K562 (cell line): ENCODE results near the gene NAGLU. TPM values are rescaled to one million over a fixed set of nuclear protein-coding genes. Genes with fewer than 3 reads are reported as not detected.

Source experiments
- CCNT2 ChIP-seq: IDR thresholded peaks from 2 replicates; pipeline ENCODE4 v1.6.1; 2011; ENCODE audit warnings: borderline replicate concordance, low read depth, mild to moderate bottlenecking, moderate library complexity, mixed read lengths, low read length; ENCODE audit not compliant: insufficient read length; ENCODE audit errors: extremely low read depth
- COPS2 ChIP-seq: fragments of 450-650 bp; conservative IDR thresholded peaks from 2 replicates; pipeline ENCODE4 v1.6.1; 2016; ENCODE audit warnings: mild to moderate bottlenecking, moderate library complexity
- GABPB1 ChIP-seq: sonication (generic); formaldehyde crosslinking; IDR thresholded peaks from 2 replicates; pipeline ENCODE4 v1.8.0; 2022; ENCODE audit warnings: mild to moderate bottlenecking, missing genetic modification reagents
- HNRNPL ChIP-seq: fragments of 200-400 bp; formaldehyde crosslinking; IDR thresholded peaks from 2 replicates; pipeline ENCODE4 v1.6.1; 2017; ENCODE audit warnings: low read depth, mild to moderate bottlenecking, low read length
- HOXB6 ChIP-seq: fragments of 250-450 bp; sonication (Bioruptor Pico); IDR thresholded peaks from 2 replicates; pipeline ENCODE4 v1.5.1; 2022; ENCODE audit warnings: mild to moderate bottlenecking, borderline replicate concordance
- PHF8 ChIP-seq: fragments of 200-600 bp; sonication (generic); IDR thresholded peaks from 2 replicates; pipeline ENCODE4 v1.6.1; 2012; ENCODE audit warnings: mixed run types, mild to moderate bottlenecking, inconsistent platforms, low read length, moderate library complexity, borderline replicate concordance
- RBBP5 ChIP-seq: fragments of 200-600 bp; sonication (generic); IDR thresholded peaks from 2 replicates; pipeline ENCODE4 v1.6.1; 2012; ENCODE audit warnings: borderline replicate concordance, mild to moderate bottlenecking, low read length, control low read depth, inconsistent platforms; ENCODE audit not compliant: insufficient read depth, poor library complexity, severe bottlenecking
- RBM22 ChIP-seq: fragments of 200-400 bp; formaldehyde crosslinking; IDR thresholded peaks from 2 replicates; pipeline ENCODE4 v1.6.1; 2018; ENCODE audit warnings: low read length, low read depth; ENCODE audit not compliant: poor library complexity, severe bottlenecking
- SAP30 ChIP-seq: fragments of 200-600 bp; sonication (generic); IDR thresholded peaks from 2 replicates; pipeline ENCODE4 v1.6.1; 2012; ENCODE audit warnings: borderline replicate concordance, low read depth, mild to moderate bottlenecking, moderate library complexity, low read length, control low read depth, inconsistent platforms; ENCODE audit not compliant: insufficient read depth, poor library complexity, severe bottlenecking
- TCF15 ChIP-seq: fragments of 250-450 bp; sonication (Bioruptor Pico); IDR thresholded peaks from 2 replicates; pipeline ENCODE4 v1.8.0; 2022; ENCODE audit warnings: moderate library complexity, mild to moderate bottlenecking, inconsistent platforms
- ZC3H4 ChIP-seq: sonication (generic); formaldehyde crosslinking; IDR thresholded peaks from 2 replicates; pipeline ENCODE4 v1.9.0; 2021; ENCODE audit warnings: missing genetic modification reagents, borderline replicate concordance
- ZFX ChIP-seq: sonication (generic); formaldehyde crosslinking; IDR thresholded peaks from 2 replicates; pipeline ENCODE4 v1.8.0; 2022; ENCODE audit warnings: mild to moderate bottlenecking, missing genetic modification reagents, moderate library complexity
- ZNF24 ChIP-seq: fragments of 450-650 bp; IDR thresholded peaks from 2 replicates; pipeline ENCODE4 v1.6.1; 2016
- ZSCAN29 ChIP-seq: fragments of 450-650 bp; IDR thresholded peaks from 2 replicates; pipeline ENCODE4 v1.6.1; 2017
- polyA plus RNA-seq, 8 experiments: library from polyadenylated mRNA; depleted of rRNA in 4 of 8; stranded (reverse) in 5 of 8; unstranded in 3 of 8; fragments of >200 nt; fragmentation: Nextera tagmentation in 2 of 8; fragmentation: Illumina TruSeq in 1 of 8; extraction: Ambion mirVana in 2 of 8; extraction: Trizol in 1 of 8; gene quantifications; 2 replicates each; pipeline versions ENCODE4 v1.2.1 to v1.2.3, GENCODE V29; 2011 to 2014; ENCODE audit warnings: inconsistent platforms in 1 of 8, missing spikeins in 1 of 8
- total RNA-seq, 7 experiments: library from RNA; depleted of rRNA in 6 of 7; stranded (reverse); fragments of >200 nt in 6 of 7; fragmentation: Illumina TruSeq in 2 of 7; extraction: Trizol in 2 of 7; gene quantifications; 2 replicates each; pipeline versions ENCODE4 v1.2.1 to v1.2.3, GENCODE V29; 2011 to 2021; ENCODE audit warnings: low replicate concordance in 1 of 7
- TF ChIP-seq, protein P1 (sequence below): sonication (generic); IDR thresholded peaks from 2 replicates; pipeline ENCODE4 v1.6.1; 2016
- TF ChIP-seq, protein P2 (sequence below): sonication (generic); formaldehyde crosslinking; IDR thresholded peaks from 2 replicates; pipeline ENCODE4 v1.8.0; 2022; ENCODE audit warnings: mild to moderate bottlenecking, missing genetic modification reagents
- TF ChIP-seq, protein P3 (sequence below): sonication (generic); formaldehyde crosslinking; IDR thresholded peaks from 2 replicates; pipeline ENCODE4 v1.8.0; 2022; ENCODE audit warnings: mild to moderate bottlenecking, missing genetic modification reagents, borderline replicate concordance
- TF ChIP-seq, protein P4 (sequence below): fragments of 450-650 bp; IDR thresholded peaks from 2 replicates; pipeline ENCODE4 v1.6.1; 2016
- TF ChIP-seq, protein P5 (sequence below): fragments of 250-450 bp; sonication (Bioruptor Pico); IDR thresholded peaks from 2 replicates; pipeline ENCODE4 v1.6.1; 2021; ENCODE audit warnings: mild to moderate bottlenecking

NAGLU gene
- total and polyA plus RNA-seq, 9 of the 15 experiments (the other 6 are each of a cell fraction or from before 2014, with no cell fraction given), result 0.04 to 21.5 (median 8.5) TPM

DNA sequence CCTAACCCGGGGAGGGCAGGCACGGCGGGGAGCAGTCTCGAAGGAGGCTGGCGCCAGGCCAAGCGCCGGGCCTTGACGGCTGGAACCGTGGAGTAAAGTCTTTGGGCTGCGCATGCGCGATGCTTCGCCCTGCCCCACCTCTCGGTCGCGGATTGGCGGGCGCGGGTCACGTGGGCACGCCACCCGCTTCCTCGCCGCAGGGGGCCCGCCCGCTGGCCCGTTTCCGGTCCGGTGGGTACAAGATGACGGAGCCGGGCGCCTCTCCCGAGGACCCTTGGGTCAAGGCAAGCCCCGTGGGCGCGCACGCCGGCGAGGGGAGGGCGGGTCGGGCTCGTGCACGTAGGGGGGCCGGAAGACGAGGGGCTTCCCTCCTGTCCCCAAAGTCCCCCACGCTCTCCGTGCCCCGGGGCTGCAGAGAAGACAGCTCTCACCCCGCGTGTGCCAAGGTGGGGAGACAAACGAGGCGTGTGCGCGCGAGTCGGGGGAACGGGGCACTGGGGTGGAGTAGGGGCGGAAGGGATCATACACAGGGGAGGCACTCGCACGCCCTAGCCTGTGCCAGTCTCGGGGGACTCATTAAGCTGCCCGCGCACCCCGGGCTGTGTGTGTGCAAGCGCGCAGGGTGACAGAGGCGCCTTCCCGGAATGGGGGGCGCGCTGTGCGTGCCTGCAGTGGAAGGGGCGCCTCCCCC is 31.0 kb downstream of the NAGLU start, which contains the start of gene MLX (continued):
- TF ChIP-seq ZC3H4 (CRISPR knock-in tag), result no peak
- TF ChIP-seq RBBP5, result peak; percentile 53
- TF ChIP-seq SAP30, result peak; percentile 51
- TF ChIP-seq ZSCAN29, result no peak
- TF ChIP-seq HOXB6 (CRISPR knock-in tag), result no peak
- TF ChIP-seq, protein P1, sequence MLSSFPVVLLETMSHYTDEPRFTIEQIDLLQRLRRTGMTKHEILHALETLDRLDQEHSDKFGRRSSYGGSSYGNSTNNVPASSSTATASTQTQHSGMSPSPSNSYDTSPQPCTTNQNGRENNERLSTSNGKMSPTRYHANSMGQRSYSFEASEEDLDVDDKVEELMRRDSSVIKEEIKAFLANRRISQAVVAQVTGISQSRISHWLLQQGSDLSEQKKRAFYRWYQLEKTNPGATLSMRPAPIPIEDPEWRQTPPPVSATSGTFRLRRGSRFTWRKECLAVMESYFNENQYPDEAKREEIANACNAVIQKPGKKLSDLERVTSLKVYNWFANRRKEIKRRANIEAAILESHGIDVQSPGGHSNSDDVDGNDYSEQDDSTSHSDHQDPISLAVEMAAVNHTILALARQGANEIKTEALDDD, result no peak
- TF ChIP-seq, protein P2, sequence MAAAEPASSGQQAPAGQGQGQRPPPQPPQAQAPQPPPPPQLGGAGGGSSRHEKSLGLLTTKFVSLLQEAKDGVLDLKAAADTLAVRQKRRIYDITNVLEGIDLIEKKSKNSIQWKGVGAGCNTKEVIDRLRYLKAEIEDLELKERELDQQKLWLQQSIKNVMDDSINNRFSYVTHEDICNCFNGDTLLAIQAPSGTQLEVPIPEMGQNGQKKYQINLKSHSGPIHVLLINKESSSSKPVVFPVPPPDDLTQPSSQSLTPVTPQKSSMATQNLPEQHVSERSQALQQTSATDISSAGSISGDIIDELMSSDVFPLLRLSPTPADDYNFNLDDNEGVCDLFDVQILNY (CRISPR knock-in tag), result no peak
- peak; percentile 86 for TF ChIP-seq GABPB1 (CRISPR knock-in tag)
- TF ChIP-seq ZNF24, result no peak
- peak; percentile 67; the same call in 1 of the 2 replicates for TF ChIP-seq PHF8
- TF ChIP-seq, protein P3, sequence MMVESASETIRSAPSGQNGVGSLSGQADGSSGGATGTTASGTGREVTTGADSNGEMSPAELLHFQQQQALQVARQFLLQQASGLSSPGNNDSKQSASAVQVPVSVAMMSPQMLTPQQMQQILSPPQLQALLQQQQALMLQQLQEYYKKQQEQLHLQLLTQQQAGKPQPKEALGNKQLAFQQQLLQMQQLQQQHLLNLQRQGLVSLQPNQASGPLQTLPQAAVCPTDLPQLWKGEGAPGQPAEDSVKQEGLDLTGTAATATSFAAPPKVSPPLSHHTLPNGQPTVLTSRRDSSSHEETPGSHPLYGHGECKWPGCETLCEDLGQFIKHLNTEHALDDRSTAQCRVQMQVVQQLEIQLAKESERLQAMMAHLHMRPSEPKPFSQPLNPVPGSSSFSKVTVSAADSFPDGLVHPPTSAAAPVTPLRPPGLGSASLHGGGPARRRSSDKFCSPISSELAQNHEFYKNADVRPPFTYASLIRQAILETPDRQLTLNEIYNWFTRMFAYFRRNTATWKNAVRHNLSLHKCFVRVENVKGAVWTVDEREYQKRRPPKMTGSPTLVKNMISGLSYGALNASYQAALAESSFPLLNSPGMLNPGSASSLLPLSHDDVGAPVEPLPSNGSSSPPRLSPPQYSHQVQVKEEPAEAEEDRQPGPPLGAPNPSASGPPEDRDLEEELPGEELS (CRISPR knock-in tag), result no peak
- TF ChIP-seq CCNT2, result peak; percentile 85
- TF ChIP-seq, protein P4, sequence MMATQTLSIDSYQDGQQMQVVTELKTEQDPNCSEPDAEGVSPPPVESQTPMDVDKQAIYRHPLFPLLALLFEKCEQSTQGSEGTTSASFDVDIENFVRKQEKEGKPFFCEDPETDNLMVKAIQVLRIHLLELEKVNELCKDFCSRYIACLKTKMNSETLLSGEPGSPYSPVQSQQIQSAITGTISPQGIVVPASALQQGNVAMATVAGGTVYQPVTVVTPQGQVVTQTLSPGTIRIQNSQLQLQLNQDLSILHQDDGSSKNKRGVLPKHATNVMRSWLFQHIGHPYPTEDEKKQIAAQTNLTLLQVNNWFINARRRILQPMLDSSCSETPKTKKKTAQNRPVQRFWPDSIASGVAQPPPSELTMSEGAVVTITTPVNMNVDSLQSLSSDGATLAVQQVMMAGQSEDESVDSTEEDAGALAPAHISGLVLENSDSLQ, result peak; percentile 21; the same call in 1 of the 2 replicates
- TF ChIP-seq, protein P5, sequence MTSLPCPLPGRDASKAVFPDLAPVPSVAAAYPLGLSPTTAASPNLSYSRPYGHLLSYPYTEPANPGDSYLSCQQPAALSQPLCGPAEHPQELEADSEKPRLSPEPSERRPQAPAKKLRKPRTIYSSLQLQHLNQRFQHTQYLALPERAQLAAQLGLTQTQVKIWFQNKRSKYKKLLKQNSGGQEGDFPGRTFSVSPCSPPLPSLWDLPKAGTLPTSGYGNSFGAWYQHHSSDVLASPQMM, result no peak
- TF ChIP-seq RBM22, result peak; percentile 86
- TF ChIP-seq HNRNPL, result peak; percentile 88
- no peak for TF ChIP-seq TCF15 (CRISPR knock-in tag)
- TF ChIP-seq COPS2, result no peak
- TF ChIP-seq ZFX (CRISPR knock-in tag), result peak; percentile 85
